Measurements from ENCODE around the gene TLR9.

Gene TLR9

GRCh38 chr3:52216585-52217408 lies 8.6 kb downstream of the TLR9 start:
- no peak for DNase-seq

- no peak for DNase-seq
These were observed 10.1 kb downstream of the TLR9 start for GRCh38 chr3:52215351-52215750.

- DNase-seq = no peak
These were observed 11.5 kb downstream of the TLR9 start for GRCh38 chr3:52213901-52214300.

GRCh38 chr3:52213005-52213404 lies 12.4 kb downstream of the TLR9 start:
- no peak for DNase-seq

- no peak for DNase-seq
These were observed 14.1 kb downstream of the TLR9 start for GRCh38 chr3:52211268-52211891.

- no peak for DNase-seq
These were observed 14.8 kb downstream of the TLR9 start for GRCh38 chr3:52210550-52211046.

- no peak for DNase-seq
These were observed 15.4 kb downstream of the TLR9 start for GRCh38 chr3:52210037-52210436.

- DNase-seq = no peak
These were observed 16.9 kb downstream of the TLR9 start for GRCh38 chr3:52208556-52208955.

- DNase-seq = no peak
These were observed 19.6 kb downstream of the TLR9 start for GRCh38 chr3:52205727-52206372.

- DNase-seq = no peak
These were observed 20.9 kb downstream of the TLR9 start for GRCh38 chr3:52204337-52205073.

- no peak for DNase-seq
These were observed 21.7 kb downstream of the TLR9 start for GRCh38 chr3:52203701-52204100.

GRCh38 chr3:52202384-52203077 lies 22.9 kb downstream of the TLR9 start:
- no peak for DNase-seq

GRCh38 chr3:52200981-52201679 lies 24.3 kb downstream of the TLR9 start:
- no peak for DNase-seq

- DNase-seq = no peak
These were observed 26.5 kb downstream of the TLR9 start for GRCh38 chr3:52198643-52199608.

GRCh38 chr3:52197842-52198625 lies 27.4 kb downstream of the TLR9 start, which contains the start of gene ALAS1:
TSS of gene ALAS1 (plus strand) at chr3:52198160. CDS start at chr3:52199242, 1,082 bp downstream.
- DNase-seq = peak; percentile 93

- no peak for DNase-seq
These were observed 28.0 kb downstream of the TLR9 start for GRCh38 chr3:52197499-52197841.

GRCh38 chr3:52196977-52197376 lies 28.5 kb downstream of the TLR9 start:
- DNase-seq = no peak

- DNase-seq = no peak
These were observed 29.6 kb downstream of the TLR9 start for GRCh38 chr3:52195823-52196331.

GRCh38 chr3:52195291-52195597 lies 30.2 kb downstream of the TLR9 start:
- no peak for DNase-seq

All from midbrain (tissue), 1 donor.